ENCODE data around the gene SP100.
A peak's percentile ranks its signal among the peaks of the same experiment; 100 is the strongest.

The SP100 gene

DNA sequence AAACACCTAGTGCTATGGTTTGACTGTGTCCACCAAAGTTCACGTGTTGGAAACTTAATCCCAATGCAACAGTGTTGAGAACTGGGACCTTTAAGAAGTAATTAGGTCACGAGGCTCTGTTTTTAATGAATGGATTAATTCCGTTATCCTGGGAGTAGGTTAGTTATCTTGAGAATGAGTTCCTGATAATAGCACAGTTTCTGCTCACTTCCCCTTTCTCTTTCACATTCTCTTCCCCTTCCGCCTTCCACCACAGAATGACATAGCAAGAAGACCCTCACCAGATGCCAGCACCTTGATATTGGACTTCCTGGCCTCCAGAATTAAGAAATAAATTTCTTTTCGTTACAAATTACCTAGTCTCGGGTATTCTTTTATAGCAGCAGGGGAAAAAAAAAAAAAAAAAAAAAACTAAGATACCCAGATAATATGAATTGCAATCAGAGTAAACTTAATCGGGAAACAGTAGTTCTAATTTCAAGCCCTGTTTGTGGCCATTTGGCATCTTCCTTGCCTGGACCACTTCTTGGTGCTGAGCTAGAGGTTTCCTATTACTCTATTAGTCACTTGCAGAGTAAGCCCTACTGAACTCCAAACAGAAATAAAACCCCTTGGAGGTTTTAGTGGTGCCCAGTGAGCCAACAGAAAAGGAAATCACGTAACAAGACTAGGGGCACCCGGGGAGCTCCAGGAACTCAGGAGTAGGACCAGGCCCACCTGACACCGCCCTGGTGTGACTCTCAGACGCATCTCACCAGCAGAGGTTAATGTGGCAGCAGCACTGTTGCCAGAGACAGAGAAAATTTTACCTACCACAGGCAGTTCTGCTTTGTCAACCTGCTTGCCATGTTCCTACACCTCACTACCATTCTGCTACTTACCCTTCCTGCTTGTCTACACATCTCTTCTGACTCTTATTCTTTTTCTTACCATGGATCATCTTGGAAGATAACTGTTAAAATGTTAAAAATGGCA, 149.1 kb downstream of the SP100 start:
- DNase-seq: no peak

- DNase-seq: no peak
Measured at GRCh38 chr2:230569298-230569697, 153.3 kb downstream of the SP100 start.

DNA sequence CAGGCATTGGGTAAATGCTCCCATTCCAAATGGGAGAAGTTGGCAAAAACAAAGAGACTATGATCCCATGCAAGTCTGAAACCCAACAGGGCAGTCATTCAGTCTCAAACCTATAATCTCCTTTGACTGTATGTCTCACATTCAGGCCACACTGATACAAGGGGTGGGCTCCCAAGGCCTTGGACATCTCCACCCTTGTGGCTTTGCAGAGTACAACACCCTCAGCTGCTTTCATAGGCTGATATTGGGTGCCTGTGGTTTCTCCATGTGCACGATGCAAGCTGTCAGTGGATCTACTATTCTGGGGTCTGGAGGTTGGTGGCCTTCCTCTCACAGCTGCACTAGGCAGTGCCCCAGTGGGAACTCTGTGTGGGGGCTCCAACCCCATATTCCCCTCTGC, 155.0 kb downstream of the SP100 start:
- no peak for DNase-seq

DNA sequence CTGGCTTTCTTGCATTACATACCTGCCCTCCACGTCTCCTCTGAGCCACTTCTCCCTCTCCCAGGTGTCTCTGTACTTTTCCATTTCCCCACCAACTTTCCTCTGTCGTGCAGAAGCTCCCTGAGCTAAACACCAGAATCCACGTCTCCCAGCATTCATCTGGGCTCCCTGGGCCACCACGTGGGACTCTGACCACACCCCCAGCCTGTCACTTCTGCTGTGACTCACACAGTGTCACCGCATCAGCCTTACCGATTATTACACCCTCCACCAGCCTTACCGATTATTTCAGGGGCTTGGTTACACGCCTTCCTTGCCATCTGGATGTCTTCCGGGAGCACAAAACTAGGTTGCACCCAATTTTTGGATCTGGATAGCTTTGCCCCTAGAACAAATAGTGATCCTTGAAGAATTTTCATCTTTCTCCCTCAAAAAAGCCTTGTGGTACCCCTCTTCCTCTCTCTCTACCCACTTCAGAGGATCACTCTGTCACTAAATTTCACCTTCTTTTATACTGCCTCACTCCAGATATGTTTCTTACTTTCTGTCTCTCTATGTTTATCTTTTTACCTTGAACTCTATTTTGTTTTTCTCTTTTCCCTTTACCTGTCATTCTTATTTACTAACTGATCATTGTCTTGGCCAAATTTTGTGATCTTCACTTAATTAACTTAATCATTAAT, 159.8 kb downstream of the SP100 start:
- DNase-seq: peak; percentile 49

DNA sequence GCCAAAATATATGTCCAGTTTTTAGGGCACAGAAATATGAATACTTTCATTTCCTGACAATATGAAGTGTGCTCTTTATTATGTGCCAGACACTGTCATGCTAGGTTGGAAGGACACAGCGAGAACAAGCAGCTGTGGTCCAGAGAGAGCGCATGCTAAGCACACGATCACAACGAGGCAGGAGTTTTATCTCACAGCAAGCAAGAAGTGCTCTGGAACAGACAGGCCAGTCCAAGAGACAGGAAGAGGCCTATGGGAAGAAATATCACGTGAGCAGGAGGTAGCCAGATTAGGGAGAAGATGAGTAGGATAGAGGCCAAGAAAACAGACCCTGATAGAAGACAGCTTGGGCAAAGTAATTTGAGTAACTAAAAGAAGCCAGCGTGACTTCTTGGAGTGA, 161.1 kb downstream of the SP100 start:
- no peak for DNase-seq

- DNase-seq: no peak
Measured at GRCh38 chr2:230578106-230578505, 162.1 kb downstream of the SP100 start.

DNA sequence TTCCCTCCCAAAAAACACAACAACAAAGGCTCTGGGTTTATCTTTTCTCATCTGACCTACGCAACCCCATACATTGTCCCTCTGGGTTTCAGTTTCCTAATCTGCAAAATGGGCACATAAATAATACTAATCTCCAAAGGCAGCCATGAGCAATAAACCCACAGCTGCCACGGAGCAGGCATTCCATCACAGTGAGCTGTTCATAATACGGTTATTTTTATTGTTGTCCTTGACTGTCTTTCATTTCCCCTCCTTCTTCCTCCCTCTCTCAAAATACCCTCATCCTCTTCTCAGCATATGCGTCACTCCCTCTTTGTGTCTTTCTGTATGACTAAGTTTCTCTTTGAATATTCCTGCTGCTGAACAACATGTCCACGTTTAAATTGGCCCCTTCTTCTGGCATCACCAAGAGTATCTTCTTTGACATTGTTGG, 166.9 kb downstream of the SP100 start:
- DNase-seq: peak; percentile 41

DNA sequence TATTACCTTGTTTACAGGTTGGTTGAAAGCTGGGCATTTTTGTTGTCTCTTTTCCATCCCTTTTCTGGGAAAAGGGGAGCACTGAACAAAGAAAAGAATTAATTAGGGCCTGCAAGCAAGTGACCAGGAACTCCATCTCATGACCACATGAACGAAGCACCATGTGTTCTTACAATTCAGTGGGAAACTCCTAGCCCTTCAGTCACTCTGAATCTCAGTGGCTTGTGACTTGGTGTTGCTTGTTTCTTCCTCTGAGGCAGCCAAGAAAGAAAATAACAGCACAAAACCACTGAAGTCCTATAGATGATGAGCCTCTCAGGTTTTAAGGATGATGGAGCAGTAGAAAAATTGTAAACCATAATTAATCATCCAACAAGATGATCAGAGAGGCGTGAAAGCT, 167.6 kb downstream of the SP100 start:
- DNase-seq: no peak

GRCh38 chr2:230586328-230586982, 170.5 kb downstream of the SP100 start:
- no peak for DNase-seq

DNA sequence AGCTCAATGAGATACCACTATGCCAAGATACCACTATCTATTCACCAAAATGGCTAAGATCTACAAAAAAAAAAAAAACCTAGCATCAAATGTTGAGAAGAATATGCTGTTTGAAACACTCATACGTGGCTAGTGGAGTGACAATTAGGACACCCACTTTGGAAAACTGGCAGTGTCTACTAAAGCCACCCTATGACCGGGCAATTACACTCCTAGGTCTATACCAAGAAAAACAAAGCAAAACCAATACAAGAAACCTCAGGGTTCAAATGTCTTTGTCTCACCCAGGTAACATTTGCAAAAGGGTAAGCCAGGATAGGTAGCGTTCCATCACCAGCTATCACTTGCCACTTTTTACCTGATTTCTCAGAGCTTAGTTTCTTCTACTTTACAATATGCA, 173.0 kb downstream of the SP100 start:
- DNase-seq: no peak

- DNase-seq: peak; percentile 38
Measured at GRCh38 chr2:230589497-230590015, 173.6 kb downstream of the SP100 start.

GRCh38 chr2:230590333-230590732, 174.3 kb downstream of the SP100 start:
- no peak for DNase-seq

DNA sequence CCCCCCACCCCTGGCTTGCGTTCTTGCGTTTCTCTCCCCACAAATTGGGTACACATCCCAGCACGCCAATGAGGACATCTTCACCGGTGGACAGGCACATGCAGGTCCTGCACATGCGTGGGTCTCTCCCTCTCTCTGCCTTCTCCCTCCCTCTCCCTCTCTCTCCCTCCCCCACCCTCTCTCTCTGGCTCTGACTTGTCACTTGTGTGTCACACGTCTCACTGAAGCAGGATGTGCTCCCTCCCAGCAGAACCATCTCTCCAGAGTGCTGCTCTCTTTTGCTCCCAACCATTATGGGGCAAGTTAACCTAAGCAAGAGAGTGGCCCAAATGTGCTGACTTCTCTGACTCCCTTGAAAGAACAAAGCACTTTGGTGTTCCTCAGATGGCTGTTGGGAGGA, 175.8 kb downstream of the SP100 start:
- DNase-seq: no peak

- DNase-seq: no peak
Measured at GRCh38 chr2:230592775-230593174, 176.8 kb downstream of the SP100 start.

Data from activated naive CD4-positive, alpha-beta T cell treated with Interleukin-2 at 50 U/mL for 16 hours (primary cell).